Heart right ventricle (tissue), 16 donors: Measurements from ENCODE around the gene BTBD2. TPM values are rescaled to one million over a fixed set of nuclear protein-coding genes. Genes with fewer than 3 reads are reported as not detected.

Experiments used
- ATAC-seq, 8 donors: fragments of 200-7000 bp; cut with Tn5 transposase; one replicate each; pipeline ENCODE4 v1.9.1; 2020; ENCODE audit warnings: mild to moderate bottlenecking in 8 of 8, moderate library complexity in 8 of 8, moderate number of reproducible peaks in 1 of 8
- DNase-seq, 2 donors: peaks; one replicate each; pipeline ENCODE4 v3.0.0-alpha.2; 2020
- H3K27ac ChIP-seq, 10 donors: fragments of 200-600 bp; sonication (generic) in 2 of 10; one replicate each; pipeline versions ENCODE4 v1.5.0 to v1.8.0; 2020 to 2022; ENCODE audit warnings: mild to moderate bottlenecking in 3 of 10
- H3K27me3 ChIP-seq, 7 donors: fragments of 200-600 bp; one replicate each; pipeline ENCODE4 v1.8.0; 2021 to 2022; ENCODE audit warnings: mild to moderate bottlenecking in 2 of 7
- H3K36me3 ChIP-seq, 9 donors: fragments of 200-600 bp; sonication (generic) in 1 of 9; one replicate each; pipeline versions ENCODE4 v1.5.0 to v1.8.0; 2020 to 2022; ENCODE audit warnings: mild to moderate bottlenecking in 2 of 9
- H3K4me1 ChIP-seq, 9 donors: fragments of 200-600 bp; sonication (generic) in 1 of 9; one replicate each; pipeline versions ENCODE4 v1.5.0 to v1.8.0; 2020 to 2022; ENCODE audit warnings: mild to moderate bottlenecking in 4 of 9
- H3K4me3 ChIP-seq, 10 donors: fragments of 200-600 bp; sonication (generic) in 2 of 10; one replicate each; pipeline versions ENCODE4 v1.5.0 to v1.8.0; 2020 to 2022; ENCODE audit warnings: mild to moderate bottlenecking in 7 of 10, moderate library complexity in 2 of 10
- H3K9me3 ChIP-seq, 11 donors: fragments of 200-600 bp in 10 of 11; sonication (generic) in 2 of 11; one replicate each; pipeline versions ENCODE4 v1.5.0 to v1.8.0; 2013 to 2022; ENCODE audit warnings: mild to moderate bottlenecking in 2 of 11, control low read depth in 1 of 11, moderate library complexity in 1 of 11
- WGBS, 2 donors: extraction: QIAGEN DNeasy Blood & Tissue Kit; methylation state at CpG; one replicate each; pipeline ENCODE4 v1.1.7; 2013; ENCODE audit warnings: inconsistent platforms in 1 of 2; 5-methylcytosine and 5-hydroxymethylcytosine counted together
- intact Hi-C, 10 donors: fragments of 100-400 bp; cut with DNase I; formaldehyde crosslinking; loops; one replicate each; pipeline versions ENCODE4 v1.11.1 to v1.14.2; 2022
- polyA plus RNA-seq, 2 donors: library from polyadenylated mRNA; stranded (reverse); fragments of 200-250 nt; gene quantifications; one replicate each; pipeline ENCODE4 v1.2.3, GENCODE V29; 2013
- total RNA-seq, 10 donors: library from RNA; stranded (reverse); fragmentation: NEBNext Ultra II Directional in 3 of 10; extraction: Animal tissue kit (Norgen Biotek cat#: 25700) in 3 of 10; gene quantifications; one replicate each; pipeline versions ENCODE4 v1.2.1 to v1.2.4, GENCODE V29; 2021 to 2023
- TF ChIP-seq, protein P1 (sequence below), 9 donors: fragments of 200-600 bp; sonication (generic) in 2 of 9; IDR thresholded peaks; one replicate each; pipeline versions ENCODE4 v1.5.0 to v1.8.0; 2021 to 2022; ENCODE audit warnings: antibody characterized with exemption in 9 of 9, mild to moderate bottlenecking in 5 of 9, moderate library complexity in 1 of 9
- donor health status: Arrhythmogenic right ventricular cardiomyopathy.
- donor health status: ischemic (EF 13 %, LVEDD 7.1; RV severe dilation, severe dysfunction).
- donor health status: healthy with polysubstance abuse.
- donor health status: DM: no; HTN: yes; CAD: no.
- donor health status: DM: no; HTN: no; CAD: no.
- donor health status: ischemic (EF 25% LVEDD 6.9; RV normal size, moderate dysfunction).
- donor health status: ischemic (EF 25% LVEDD 5.7; RV mildly dilated, moderate dysfunction).
- donor health status: healthy.
- donor health status: DM: yes; HTN: yes; CAD: no.
- donor health status: Ischemic cardiomyopathy.
- donor health status: ischemic (EF 35%, LVEDD 5.7; RV mildly dilated, moderate dysfunction).
- donor health status: nonischemic (EF 11% LVEDD 7.7; RV severe dilation, severe dysfunction).
- donor health status: DM: yes; HTN: yes; CAD: no.
- donor health status: PGD.
- donor health status: ischemic (EF 29% LVEDD 5.4; RV normal size, mild dysfunction).
- donor health status: nonischemic (EF 23%, LVEDD 6.1; RV moderate dilation, normal function).

Gene BTBD2
- total and polyA plus RNA-seq, 12 donors: 42.8 to 70.4 (median 55.8) TPM

DNA sequence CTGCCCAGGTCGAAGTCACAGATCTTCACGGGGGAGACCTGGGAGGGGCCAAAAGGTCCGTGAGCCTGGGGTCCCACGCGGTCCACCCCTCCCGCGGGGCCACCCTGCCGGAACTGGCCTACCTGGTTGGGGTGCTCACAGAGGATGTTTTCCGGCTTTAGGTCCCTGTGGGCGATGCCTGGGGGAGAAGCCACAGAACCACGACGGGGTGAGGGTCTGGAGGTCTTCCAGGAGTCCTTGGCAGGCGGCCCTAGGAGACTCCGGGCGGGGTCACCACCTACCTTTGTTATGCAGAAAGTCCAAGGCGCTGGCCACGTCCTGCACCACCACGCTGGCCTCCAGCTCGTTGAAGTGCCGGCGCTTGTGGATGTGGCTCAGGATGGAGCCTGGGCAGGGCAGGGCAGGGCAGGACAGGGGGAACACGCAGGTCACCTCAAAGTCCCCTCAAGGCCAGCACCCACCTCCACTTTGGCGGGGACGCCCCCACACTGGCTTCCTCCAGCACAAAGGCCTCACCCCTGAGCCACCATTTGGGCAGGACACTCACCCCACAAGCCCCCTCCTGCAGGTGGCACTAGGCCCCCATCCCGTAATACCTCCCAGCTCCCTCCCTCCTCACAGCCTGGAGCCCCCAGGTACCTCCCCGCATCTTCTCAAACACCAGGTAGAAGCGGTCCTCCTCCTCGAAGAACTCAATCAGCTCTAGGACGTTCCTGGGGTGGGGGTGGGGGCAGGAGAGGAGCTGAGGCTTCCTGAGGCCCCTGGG is 27.2 kb upstream of the BTBD2 start:
- WGBS, 2 donors: 30 to 38% methylated on average over 29 of the region's 29 CpGs
- Histone ChIP-seq H3K4me1 (peaks cover 71 to 87% (median 82%) of the 10 kb centered on the region in 9 donors), H3K4me3 (peak overlapping the region in 7 of 10 donors; percentile 5 to 45 (median 41)), H3K9me3 (no peaks in the 10 kb centered on the region), H3K36me3 (peaks cover 0 to 93% (median 40%) of the 10 kb centered on the region in 9 donors), H3K27me3 (no peaks in the 10 kb centered on the region), H3K27ac (peak overlapping the region; percentile 19 to 100 (median 90))
- ATAC-seq (peak in 6 of 8 donors; percentile 2 to 13 (median 5)), DNase-seq (peak; percentile 45 to 55)
- TF ChIP-seq, protein P1, sequence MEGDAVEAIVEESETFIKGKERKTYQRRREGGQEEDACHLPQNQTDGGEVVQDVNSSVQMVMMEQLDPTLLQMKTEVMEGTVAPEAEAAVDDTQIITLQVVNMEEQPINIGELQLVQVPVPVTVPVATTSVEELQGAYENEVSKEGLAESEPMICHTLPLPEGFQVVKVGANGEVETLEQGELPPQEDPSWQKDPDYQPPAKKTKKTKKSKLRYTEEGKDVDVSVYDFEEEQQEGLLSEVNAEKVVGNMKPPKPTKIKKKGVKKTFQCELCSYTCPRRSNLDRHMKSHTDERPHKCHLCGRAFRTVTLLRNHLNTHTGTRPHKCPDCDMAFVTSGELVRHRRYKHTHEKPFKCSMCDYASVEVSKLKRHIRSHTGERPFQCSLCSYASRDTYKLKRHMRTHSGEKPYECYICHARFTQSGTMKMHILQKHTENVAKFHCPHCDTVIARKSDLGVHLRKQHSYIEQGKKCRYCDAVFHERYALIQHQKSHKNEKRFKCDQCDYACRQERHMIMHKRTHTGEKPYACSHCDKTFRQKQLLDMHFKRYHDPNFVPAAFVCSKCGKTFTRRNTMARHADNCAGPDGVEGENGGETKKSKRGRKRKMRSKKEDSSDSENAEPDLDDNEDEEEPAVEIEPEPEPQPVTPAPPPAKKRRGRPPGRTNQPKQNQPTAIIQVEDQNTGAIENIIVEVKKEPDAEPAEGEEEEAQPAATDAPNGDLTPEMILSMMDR (IDR thresholded peaks at IDR 0.05): no peak
- intact Hi-C loops: no loop called here

- DNase-seq (peak; percentile 95 to 99), ATAC-seq (peak; percentile 84 to 93 (median 90))
- Histone ChIP-seq H3K27ac (peak overlapping the region; percentile 80 to 100 (median 90)), H3K4me1 (peaks cover 63 to 79% (median 74%) of the 10 kb centered on the region in 9 donors), H3K36me3 (peaks cover 0 to 89% (median 40%) of the 10 kb centered on the region in 9 donors), H3K9me3 (no peaks in the 10 kb centered on the region), H3K27me3 (no peaks in the 10 kb centered on the region), H3K4me3 (peak overlapping the region in 8 of 10 donors; percentile 27 to 53 (median 42))
- TF ChIP-seq, protein P1 (IDR thresholded peaks at IDR 0.05): no peak
- intact Hi-C loops: no loop called here
- WGBS, 2 donors: 19 to 32% methylated on average over 77 of the region's 77 CpGs
These were observed 26.4 kb upstream of the BTBD2 start for GRCh38 chr19:2041683-2042484.

GRCh38 chr19:2041433-2041682 is 25.8 kb upstream of the BTBD2 start:
- no peaks in the 10 kb centered on the region for H3K27me3 ChIP-seq
- peaks cover 57 to 74% (median 69%) of the 10 kb centered on the region in 9 donors for H3K4me1 ChIP-seq
- peaks cover 0 to 85% (median 40%) of the 10 kb centered on the region in 9 donors for H3K36me3 ChIP-seq
- WGBS, 2 donors: 73 to 74% methylated on average over 6 of the region's 6 CpGs
- peaks cover 0 to 2% (median 0%) of the 10 kb centered on the region in 11 donors for H3K9me3 ChIP-seq
- intact Hi-C loops: no loop called here
- ATAC-seq: no peak
- peak overlapping the region; percentile 77 to 100 (median 90) for H3K27ac ChIP-seq
- TF ChIP-seq, protein P1 (IDR thresholded peaks at IDR 0.05): no peak
- peak in 1 of 2 donors; percentile 23 for DNase-seq
- peak overlapping the region in 7 of 10 donors; percentile 28 to 53 (median 41) for H3K4me3 ChIP-seq

- intact Hi-C loops: no loop called here
- H3K4me1 ChIP-seq: peaks cover 52 to 68% (median 64%) of the 10 kb centered on the region in 9 donors
- TF ChIP-seq, protein P1 (IDR thresholded peaks at IDR 0.05): no peak
- peaks cover 0 to 80% (median 37%) of the 10 kb centered on the region in 9 donors for H3K36me3 ChIP-seq
- peak overlapping the region; percentile 77 to 100 (median 90) for H3K27ac ChIP-seq
- H3K9me3 ChIP-seq: peaks cover 0 to 8% (median 2%) of the 10 kb centered on the region in 11 donors
- 78 to 83% methylated on average over 28 of the region's 28 CpGs for WGBS, 2 donors
- peak in 2 of 8 donors; percentile 5 to 7 for ATAC-seq
- H3K27me3 ChIP-seq: no peaks in the 10 kb centered on the region
- H3K4me3 ChIP-seq: peak overlapping the region in 3 of 10 donors; percentile 35 to 53 (median 41)
- peak in 1 of 2 donors; percentile 16 for DNase-seq
These were observed 25.3 kb upstream of the BTBD2 start for GRCh38 chr19:2040647-2041432.
